ENCODE data around the gene MARK3. TPM values are rescaled to one million over a fixed set of nuclear protein-coding genes. Genes with fewer than 3 reads are reported as not detected.

The MARK3 gene
- total RNA-seq, 2 donors from 2014 or later: 121 to 136 TPM

DNA sequence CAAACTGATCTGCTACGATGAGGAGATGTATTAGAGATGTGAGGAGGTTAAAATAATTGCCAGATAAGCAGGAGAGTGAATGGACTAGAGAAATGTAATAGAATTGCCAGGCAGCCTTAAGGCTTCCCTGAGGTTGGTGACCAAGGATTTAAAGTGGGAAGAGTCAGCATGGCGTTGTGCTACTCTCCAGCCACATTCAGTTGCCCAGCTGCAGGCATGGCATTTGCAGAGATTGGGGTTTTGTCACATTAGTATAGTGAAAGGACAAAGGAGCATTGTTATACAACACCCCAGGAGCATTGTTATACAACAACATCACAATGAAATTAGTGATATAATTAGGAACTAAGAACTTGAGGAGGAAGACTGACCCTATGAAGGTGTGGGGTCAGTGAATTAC, 31.7 kb downstream of the MARK3 start:
- Mint-ChIP-seq H3K4me1 (peaks cover 29% of the 10 kb centered on the region), H3K36me3 (ENCODE audit: low read depth) (peaks cover 7% of the 10 kb centered on the region)

GRCh38 chr14:103418481-103418818, 33.2 kb downstream of the MARK3 start:
- H3K4me3 Mint-ChIP-seq: peak overlapping the region; percentile 31
- H3K36me3 Mint-ChIP-seq (ENCODE audit: low read depth): peaks cover 7% of the 10 kb centered on the region
- ATAC-seq (no peak), DNase-seq (no peak)
- H3K27me3 Mint-ChIP-seq: no peaks in the 10 kb centered on the region
- H3K4me1 Mint-ChIP-seq: peaks cover 34% of the 10 kb centered on the region
- H3K9me3 ChIP-seq (ENCODE audit: control insufficient read depth, low read length, poor library complexity, severe bottlenecking): no peaks in the 10 kb centered on the region
- H3K27ac Mint-ChIP-seq: peak overlapping the region; percentile 53

More for the DNA sequence above, 31.7 kb downstream of the MARK3 start:
- no peaks in the 10 kb centered on the region for H3K27me3 Mint-ChIP-seq
- H3K9me3 ChIP-seq (ENCODE audit: control insufficient read depth, low read length, poor library complexity, severe bottlenecking): no peaks in the 10 kb centered on the region
- H3K27ac Mint-ChIP-seq: peak overlapping the region; percentile 82
- no peak overlapping the region for H3K4me3 Mint-ChIP-seq
- ATAC-seq (no peak), DNase-seq (no peak)

DNA sequence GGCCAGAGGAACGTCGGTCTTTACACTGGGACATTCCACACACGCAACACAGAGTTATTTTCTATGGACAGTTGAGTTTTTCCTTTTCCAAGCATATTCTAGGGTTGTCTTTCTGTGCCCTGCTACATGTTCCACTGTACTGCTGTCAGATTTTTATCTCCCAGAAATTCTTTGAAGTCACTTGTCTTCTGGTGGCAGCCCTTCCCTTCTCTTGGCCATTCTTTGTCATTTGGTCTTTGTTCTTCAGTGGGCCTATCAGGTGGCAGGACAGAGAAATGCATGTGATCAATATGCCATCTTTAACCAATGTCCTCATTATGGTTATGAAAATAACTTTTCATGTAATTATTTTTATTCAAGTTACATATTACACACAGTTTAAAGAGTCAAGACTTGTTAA, 36.3 kb downstream of the MARK3 start:
- H3K9me3 ChIP-seq (ENCODE audit: control insufficient read depth, low read length, poor library complexity, severe bottlenecking): no peaks in the 10 kb centered on the region
- no peaks in the 10 kb centered on the region for H3K27me3 Mint-ChIP-seq
- DNase-seq (no peak), ATAC-seq (no peak)
- peaks cover 5% of the 10 kb centered on the region for H3K36me3 Mint-ChIP-seq (ENCODE audit: low read depth)
- peak overlapping the region; percentile 56 for H3K27ac Mint-ChIP-seq
- H3K4me1 Mint-ChIP-seq: peaks cover 33% of the 10 kb centered on the region
- no peak overlapping the region for H3K4me3 Mint-ChIP-seq

DNA sequence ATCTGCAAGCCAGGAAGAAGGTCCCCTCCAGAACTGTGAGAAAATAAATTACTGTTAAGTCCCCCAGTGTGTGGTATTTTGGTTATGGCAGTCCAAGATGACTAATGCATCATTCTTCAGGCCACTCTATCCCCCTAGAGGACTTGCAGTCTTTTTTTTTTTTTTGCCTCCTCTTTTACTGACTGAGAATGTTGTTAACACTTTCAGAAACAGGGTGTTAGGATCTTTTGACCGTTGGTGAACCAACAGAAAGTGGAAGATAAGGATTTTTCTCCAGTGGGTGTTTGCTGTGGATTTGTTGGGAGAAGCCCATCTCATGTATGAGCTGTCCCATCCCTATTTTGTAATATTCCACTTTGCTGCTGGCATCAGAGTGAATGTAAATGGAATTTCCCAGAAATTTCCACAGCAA, 37.8 kb downstream of the MARK3 start:
- no peak overlapping the region for H3K4me3 Mint-ChIP-seq
- peaks cover 3% of the 10 kb centered on the region for H3K36me3 Mint-ChIP-seq (ENCODE audit: low read depth)
- ATAC-seq: no peak
- DNase-seq: no peak
- H3K9me3 ChIP-seq (ENCODE audit: control insufficient read depth, low read length, poor library complexity, severe bottlenecking): no peaks in the 10 kb centered on the region
- H3K4me1 Mint-ChIP-seq: peaks cover 29% of the 10 kb centered on the region
- no peaks in the 10 kb centered on the region for H3K27me3 Mint-ChIP-seq
- no peak overlapping the region for H3K27ac Mint-ChIP-seq

DNA sequence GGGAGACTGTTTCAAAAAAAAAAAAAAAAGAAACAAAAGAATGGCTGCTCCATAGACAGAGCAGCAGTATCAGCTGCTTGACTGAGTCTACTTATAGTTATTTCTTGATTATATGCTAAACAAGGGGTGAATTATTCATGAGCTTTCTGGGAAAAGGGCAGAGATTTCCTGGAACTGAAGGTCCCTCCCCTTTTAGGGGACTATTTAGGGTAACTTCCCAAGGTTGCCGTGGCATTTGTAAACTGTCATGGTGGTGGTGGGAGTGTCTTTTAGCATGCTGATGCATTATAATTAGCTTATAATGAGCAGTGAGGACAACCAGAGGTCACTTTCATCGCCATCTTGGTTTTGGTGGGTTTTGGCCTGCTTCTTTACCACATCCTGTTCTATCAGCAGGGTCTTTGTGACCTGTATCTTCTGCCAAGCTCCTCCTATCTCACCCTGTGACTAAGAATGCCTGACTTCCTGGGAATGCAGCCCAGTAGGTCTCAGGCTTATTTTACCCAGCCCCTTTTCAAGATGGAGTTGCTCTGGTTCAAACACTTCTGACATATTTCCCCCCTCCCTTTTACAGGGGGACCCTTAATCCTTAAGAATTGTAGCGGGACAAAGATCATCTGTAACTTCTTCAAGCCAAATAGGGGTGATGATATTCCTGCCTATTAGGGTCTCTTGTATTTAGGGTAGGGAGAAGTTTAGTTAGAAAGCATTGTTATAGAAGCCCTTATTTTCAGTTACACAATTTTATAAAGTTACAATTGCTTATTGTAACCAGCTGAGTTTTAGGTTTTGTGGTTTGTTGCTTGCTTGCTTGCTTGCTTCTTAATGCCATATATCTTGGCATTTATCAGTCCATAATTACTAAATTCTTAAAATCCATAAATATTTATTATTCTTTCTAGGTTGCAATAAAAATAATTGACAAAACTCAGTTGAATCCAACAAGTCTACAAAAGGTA, 42.5 kb downstream of the MARK3 start:
- Mint-ChIP-seq H3K27ac (peak overlapping the region; percentile 27), H3K36me3 (ENCODE audit: low read depth) (peaks cover 2% of the 10 kb centered on the region), H3K4me1 (peaks cover 29% of the 10 kb centered on the region), H3K4me3 (peak overlapping the region; percentile 45), H3K27me3 (no peaks in the 10 kb centered on the region)
- no peaks in the 10 kb centered on the region for H3K9me3 ChIP-seq (ENCODE audit: control insufficient read depth, low read length, poor library complexity, severe bottlenecking)
- peak; percentile 47 for ATAC-seq
- DNase-seq: no peak

DNA sequence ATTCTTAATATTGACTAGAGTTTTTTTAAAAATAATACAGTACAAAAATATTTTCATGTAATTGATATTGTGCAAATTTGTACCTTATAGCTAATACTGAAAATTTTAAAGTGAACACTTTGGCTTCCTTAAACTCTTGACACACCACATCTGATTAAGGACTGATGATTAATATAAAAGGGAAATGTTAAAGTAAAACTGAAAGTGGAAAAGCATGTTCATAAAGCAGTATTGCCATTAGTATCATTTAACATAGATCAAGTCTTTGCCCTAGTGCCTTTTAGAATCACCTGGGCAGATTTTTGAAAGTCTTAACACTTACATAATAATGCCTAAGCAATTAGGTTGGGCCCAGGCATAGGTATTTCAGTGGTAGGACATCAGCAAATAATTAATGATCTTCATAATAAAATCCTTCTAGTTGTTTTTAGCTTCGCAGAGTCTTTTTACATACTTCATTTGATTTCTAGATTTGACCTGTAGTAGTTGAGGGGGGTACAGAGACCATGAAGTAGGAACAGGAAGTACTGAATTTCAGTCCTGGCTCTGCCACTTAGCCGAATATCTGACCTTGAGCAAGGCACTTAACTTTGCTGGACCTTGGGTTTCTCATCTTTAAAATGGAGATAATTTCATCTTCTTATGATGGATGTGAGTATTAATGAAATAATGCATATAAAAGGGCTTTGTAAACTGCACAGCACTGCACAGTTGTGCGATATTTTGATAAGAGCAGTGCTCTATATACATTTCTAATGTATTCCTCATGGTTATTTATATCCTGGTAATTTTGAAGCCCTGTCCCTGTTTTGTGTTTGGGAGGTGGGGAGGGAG, 43.7 kb downstream of the MARK3 start:
- ATAC-seq (no peak), DNase-seq (no peak)
- Mint-ChIP-seq H3K4me1 (peaks cover 28% of the 10 kb centered on the region), H3K27ac (peak overlapping the region; percentile 68), H3K27me3 (no peaks in the 10 kb centered on the region), H3K36me3 (ENCODE audit: low read depth) (peaks cover 2% of the 10 kb centered on the region), H3K4me3 (peak overlapping the region; percentile 19)
- no peaks in the 10 kb centered on the region for H3K9me3 ChIP-seq (ENCODE audit: control insufficient read depth, low read length, poor library complexity, severe bottlenecking)

DNA sequence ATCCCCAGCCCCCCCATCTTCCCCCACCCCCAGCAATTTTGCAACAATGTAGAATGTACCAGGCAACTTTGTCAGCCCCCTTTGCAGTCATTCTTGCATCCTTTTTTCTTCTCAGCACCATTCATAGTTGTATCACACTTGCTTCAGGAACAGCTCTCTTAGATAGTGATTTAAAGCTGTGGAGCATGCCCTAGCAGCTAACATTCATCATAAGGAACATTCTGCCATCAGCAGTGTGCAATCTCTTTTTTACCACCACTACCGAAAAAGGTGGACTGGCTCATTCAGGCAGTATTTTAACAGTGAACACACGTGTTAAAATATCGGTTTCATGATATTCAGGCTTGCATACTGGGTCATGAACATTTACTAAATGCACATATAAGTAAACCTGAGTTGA, 45.1 kb downstream of the MARK3 start:
- Mint-ChIP-seq H3K27ac (peak overlapping the region; percentile 41), H3K4me3 (no peak overlapping the region), H3K4me1 (peaks cover 30% of the 10 kb centered on the region), H3K27me3 (no peaks in the 10 kb centered on the region), H3K36me3 (ENCODE audit: low read depth) (no peaks in the 10 kb centered on the region)
- H3K9me3 ChIP-seq (ENCODE audit: control insufficient read depth, low read length, poor library complexity, severe bottlenecking): no peaks in the 10 kb centered on the region
- no peak for DNase-seq
- ATAC-seq: no peak

DNA sequence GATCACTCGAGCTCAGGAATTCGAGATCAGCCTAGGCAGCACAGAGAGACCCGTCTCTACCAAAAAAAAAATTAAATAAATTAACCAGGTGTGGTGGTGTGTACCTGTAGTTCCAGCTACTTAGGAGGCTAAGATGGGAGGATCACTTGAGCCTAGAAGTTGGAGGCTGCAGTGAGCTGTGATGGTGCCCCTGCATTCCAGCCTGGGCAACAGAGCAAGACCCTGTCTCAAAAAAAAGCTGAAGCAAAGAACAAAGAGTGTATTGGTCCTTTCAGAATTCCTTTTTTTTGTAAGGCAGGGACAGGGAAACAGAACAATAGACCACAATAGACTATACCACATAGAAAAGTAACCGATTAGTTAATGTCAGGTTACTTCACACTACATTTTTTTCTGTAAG, 47.4 kb downstream of the MARK3 start:
- no peak overlapping the region for H3K27ac Mint-ChIP-seq

DNA sequence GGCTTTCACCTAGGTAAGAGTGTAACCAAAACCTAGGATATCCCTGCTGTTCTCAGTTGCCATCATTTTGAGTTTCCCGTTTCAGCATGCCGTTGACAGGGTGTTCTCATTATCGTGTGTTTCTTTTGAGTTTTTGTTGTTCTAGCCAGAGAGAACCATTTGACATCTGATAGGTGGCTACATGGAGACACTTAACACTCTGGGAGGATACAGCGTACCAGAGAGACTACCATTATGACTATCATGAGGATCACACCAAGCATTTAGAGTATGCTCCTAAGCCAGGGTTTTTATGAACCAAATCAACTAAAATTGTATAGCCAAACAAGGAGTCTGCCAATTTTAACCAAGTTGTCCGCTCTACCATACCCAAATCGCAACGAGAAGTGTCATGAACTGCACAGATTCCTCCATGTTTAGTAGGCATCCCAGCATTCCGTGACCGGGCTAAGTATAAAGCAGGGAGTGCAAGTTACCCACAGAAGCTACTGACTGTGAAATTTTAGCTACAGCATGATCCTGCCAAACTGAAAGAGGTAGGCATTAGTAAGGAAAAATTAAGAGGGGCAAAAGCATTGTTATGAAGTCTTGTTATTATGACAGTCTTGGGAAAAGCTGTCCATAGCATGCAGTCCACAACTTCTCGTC, 48.8 kb downstream of the MARK3 start:
- Mint-ChIP-seq H3K4me1 (peaks cover 24% of the 10 kb centered on the region), H3K4me3 (no peak overlapping the region), H3K27me3 (no peaks in the 10 kb centered on the region), H3K36me3 (ENCODE audit: low read depth) (no peaks in the 10 kb centered on the region), H3K27ac (no peak overlapping the region)
- no peak for DNase-seq
- H3K9me3 ChIP-seq (ENCODE audit: control insufficient read depth, low read length, poor library complexity, severe bottlenecking): no peaks in the 10 kb centered on the region
- no peak for ATAC-seq

More for the DNA sequence above, 47.4 kb downstream of the MARK3 start:
- ATAC-seq (no peak), DNase-seq (no peak)
- H3K27me3 Mint-ChIP-seq: no peaks in the 10 kb centered on the region
- H3K36me3 Mint-ChIP-seq (ENCODE audit: low read depth): no peaks in the 10 kb centered on the region
- H3K4me1 Mint-ChIP-seq: peaks cover 29% of the 10 kb centered on the region
- no peak overlapping the region for H3K4me3 Mint-ChIP-seq
- no peaks in the 10 kb centered on the region for H3K9me3 ChIP-seq (ENCODE audit: control insufficient read depth, low read length, poor library complexity, severe bottlenecking)

GRCh38 chr14:103434868-103435442, 49.7 kb downstream of the MARK3 start:
- no peak for DNase-seq
- no peak for ATAC-seq
- peaks cover 23% of the 10 kb centered on the region for H3K4me1 Mint-ChIP-seq
- no peak overlapping the region for H3K4me3 Mint-ChIP-seq
- no peaks in the 10 kb centered on the region for H3K27me3 Mint-ChIP-seq
- H3K9me3 ChIP-seq (ENCODE audit: control insufficient read depth, low read length, poor library complexity, severe bottlenecking): no peaks in the 10 kb centered on the region
- H3K27ac Mint-ChIP-seq: no peak overlapping the region
- peaks cover 2% of the 10 kb centered on the region for H3K36me3 Mint-ChIP-seq (ENCODE audit: low read depth)

DNA sequence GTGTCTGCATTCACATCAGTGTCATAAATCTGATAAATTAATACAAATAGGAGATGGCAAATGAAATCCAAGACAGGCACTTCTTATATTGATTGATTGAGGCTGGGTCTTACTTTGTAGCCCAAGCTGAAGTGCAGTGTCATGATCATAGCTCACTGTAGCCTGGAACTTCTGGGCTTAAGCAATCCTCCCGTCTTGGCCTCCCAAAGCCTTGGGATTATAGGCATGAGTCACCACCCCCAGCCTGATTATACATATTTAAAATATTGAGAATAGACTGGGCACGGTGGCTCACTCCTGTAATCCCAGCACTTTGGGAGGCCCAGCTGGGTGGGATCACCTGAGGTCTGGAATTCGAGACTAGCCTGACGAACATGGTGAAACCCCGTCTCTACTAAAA, 51.3 kb downstream of the MARK3 start:
- Mint-ChIP-seq H3K4me3 (no peak overlapping the region), H3K4me1 (peaks cover 17% of the 10 kb centered on the region), H3K36me3 (ENCODE audit: low read depth) (peaks cover 2% of the 10 kb centered on the region), H3K27ac (no peak overlapping the region), H3K27me3 (no peaks in the 10 kb centered on the region)
- ATAC-seq (no peak), DNase-seq (no peak)
- no peaks in the 10 kb centered on the region for H3K9me3 ChIP-seq (ENCODE audit: control insufficient read depth, low read length, poor library complexity, severe bottlenecking)

GRCh38 chr14:103442288-103442687, 57.1 kb downstream of the MARK3 start:
- H3K27me3 Mint-ChIP-seq: no peaks in the 10 kb centered on the region
- H3K4me3 Mint-ChIP-seq: no peak overlapping the region
- H3K27ac Mint-ChIP-seq: peak overlapping the region; percentile 45
- H3K9me3 ChIP-seq (ENCODE audit: control insufficient read depth, low read length, poor library complexity, severe bottlenecking): no peaks in the 10 kb centered on the region
- no peak for ATAC-seq
- peaks cover 2% of the 10 kb centered on the region for H3K36me3 Mint-ChIP-seq (ENCODE audit: low read depth)
- no peak for DNase-seq
- H3K4me1 Mint-ChIP-seq: peaks cover 27% of the 10 kb centered on the region

DNA sequence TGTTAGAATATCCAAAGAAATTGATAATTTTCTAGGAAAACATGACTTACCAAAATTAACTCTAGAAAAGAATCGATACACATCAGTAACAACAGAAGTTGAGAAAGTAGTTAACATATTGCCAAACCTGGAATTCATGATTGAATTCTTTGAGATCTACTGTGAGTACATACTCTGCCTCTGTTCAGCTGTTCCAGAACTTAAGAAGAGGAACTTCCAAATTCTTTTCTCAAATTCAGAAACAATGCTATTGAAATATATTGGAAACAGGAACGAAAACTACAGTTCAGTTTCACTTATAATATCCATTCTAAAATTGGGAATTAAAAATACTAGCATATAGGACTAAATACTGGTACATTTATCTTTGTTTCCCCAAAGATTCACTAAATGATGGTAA, 57.9 kb downstream of the MARK3 start:
- Mint-ChIP-seq H3K4me1 (peaks cover 31% of the 10 kb centered on the region), H3K27ac (peak overlapping the region; percentile 74), H3K4me3 (no peak overlapping the region), H3K27me3 (no peaks in the 10 kb centered on the region), H3K36me3 (ENCODE audit: low read depth) (peaks cover 2% of the 10 kb centered on the region)
- ATAC-seq (no peak), DNase-seq (no peak)
- no peaks in the 10 kb centered on the region for H3K9me3 ChIP-seq (ENCODE audit: control insufficient read depth, low read length, poor library complexity, severe bottlenecking)

All from T-helper 17 cell (primary cell).